ENCODE data around the gene PPFIA4.

PPFIA4 gene

GRCh38 chr1:203057911-203058675 lies 31.8 kb downstream of the PPFIA4 start:
- DNase-seq (ENCODE audit: low read depth in 3 of 3): no peak

GRCh38 chr1:203058676-203058935 lies 32.3 kb downstream of the PPFIA4 start:
- DNase-seq (ENCODE audit: low read depth in 3 of 3): no peak

- DNase-seq (ENCODE audit: low read depth in 3 of 3): no peak
Measured at GRCh38 chr1:203059485-203059884, 33.2 kb downstream of the PPFIA4 start.

- no peak for DNase-seq (ENCODE audit: low read depth in 3 of 3)
Measured at GRCh38 chr1:203060115-203060514, 33.8 kb downstream of the PPFIA4 start.

- DNase-seq (ENCODE audit: low read depth in 3 of 3): no peak
Measured at GRCh38 chr1:203063287-203063686, 37.0 kb downstream of the PPFIA4 start.

GRCh38 chr1:203065191-203065590 lies 38.9 kb downstream of the PPFIA4 start:
- DNase-seq (ENCODE audit: low read depth in 3 of 3): no peak

GRCh38 chr1:203065986-203066385 lies 39.7 kb downstream of the PPFIA4 start:
- no peak for DNase-seq (ENCODE audit: low read depth in 3 of 3)

GRCh38 chr1:203066965-203067364 lies 40.7 kb downstream of the PPFIA4 start:
- DNase-seq (ENCODE audit: low read depth in 3 of 3): no peak

GRCh38 chr1:203069030-203069747 lies 42.9 kb downstream of the PPFIA4 start:
- DNase-seq (ENCODE audit: low read depth in 3 of 3): no peak

- no peak for DNase-seq (ENCODE audit: low read depth in 3 of 3)
Measured at GRCh38 chr1:203072002-203072602, 45.8 kb downstream of the PPFIA4 start.

- DNase-seq (ENCODE audit: low read depth in 3 of 3): no peak
Measured at GRCh38 chr1:203072911-203073310, 46.6 kb downstream of the PPFIA4 start.

GRCh38 chr1:203073469-203073868 lies 47.2 kb downstream of the PPFIA4 start:
- DNase-seq (ENCODE audit: low read depth in 3 of 3): no peak

- no peak for DNase-seq (ENCODE audit: low read depth in 3 of 3)
Measured at GRCh38 chr1:203074610-203075009, 48.3 kb downstream of the PPFIA4 start.

GRCh38 chr1:203075236-203076030 lies 49.1 kb downstream of the PPFIA4 start:
- no peak for DNase-seq (ENCODE audit: low read depth in 3 of 3)

GRCh38 chr1:203076031-203076511 lies 49.8 kb downstream of the PPFIA4 start:
- DNase-seq (ENCODE audit: low read depth in 3 of 3): no peak

GRCh38 chr1:203077367-203077766 lies 51.1 kb downstream of the PPFIA4 start:
- no peak for DNase-seq (ENCODE audit: low read depth in 3 of 3)

GRCh38 chr1:203077956-203078355 lies 51.7 kb downstream of the PPFIA4 start:
- DNase-seq (ENCODE audit: low read depth in 3 of 3): no peak

GRCh38 chr1:203078478-203078877 lies 52.2 kb downstream of the PPFIA4 start:
- DNase-seq (ENCODE audit: low read depth in 3 of 3): no peak

- DNase-seq (ENCODE audit: low read depth in 3 of 3): no peak
Measured at GRCh38 chr1:203080456-203080855, 54.2 kb downstream of the PPFIA4 start.

GRCh38 chr1:203081465-203082230 lies 55.4 kb downstream of the PPFIA4 start:
- DNase-seq (ENCODE audit: low read depth in 3 of 3): no peak

GRCh38 chr1:203082231-203082505 lies 55.9 kb downstream of the PPFIA4 start:
- no peak for DNase-seq (ENCODE audit: low read depth in 3 of 3)

Data from stimulated activated CD4-positive, alpha-beta T cell treated with anti-CD3 and anti-CD28 coated beads, TNF-alpha, amount 100 ng/mL, for 48 hours (primary cell).